MM.1S (cell line): ENCODE data around the gene SCFD2.
"Not testable (repeated sequence)": the region's sequence is repeated elsewhere in the genome, so short reads cannot be mapped to it uniquely, and the experiment has no call there.

Source experiments
- DNase-seq: peaks from one replicate; pipeline ENCODE4 v3.0.0-alpha.2; 2015
- H2AFZ ChIP-seq: fragments of 300-600 bp; sonication (generic); 2 replicates; pipeline ENCODE4 v1.6.0; 2016; ENCODE audit warnings: antibody characterized with exemption, low read length
- H3F3A ChIP-seq: fragments of 300-600 bp; sonication (generic); 2 replicates; pipeline ENCODE4 v1.6.1; 2016; ENCODE audit warnings: mild to moderate bottlenecking, antibody characterized with exemption, low read length, moderate library complexity, mixed read lengths; ENCODE audit not compliant: insufficient read depth
- H3K27ac ChIP-seq: fragments of 300-600 bp; sonication (generic); 2 replicates; pipeline ENCODE4 v1.5.1; 2016; ENCODE audit warnings: mild to moderate bottlenecking, low read length
- H3K27me3 ChIP-seq: fragments of 300-600 bp; sonication (generic); replicated peaks from 2 replicates; pipeline ENCODE4 v1.6.0; 2016; ENCODE audit warnings: low read length; ENCODE audit not compliant: insufficient read depth
- H3K36me3 ChIP-seq: fragments of 300-600 bp; sonication (generic); replicated peaks from 2 replicates; pipeline ENCODE4 v1.6.1; 2016; ENCODE audit warnings: mild to moderate bottlenecking, low read length, mixed read lengths; ENCODE audit not compliant: insufficient read depth
- H3K4me1 ChIP-seq: fragments of 300-600 bp; sonication (generic); 2 replicates; pipeline ENCODE4 v1.6.1; 2016; ENCODE audit warnings: low read length, mixed read lengths
- H3K4me2 ChIP-seq: fragments of 300-600 bp; sonication (generic); 2 replicates; pipeline ENCODE4 v1.6.0; 2016; ENCODE audit warnings: low read depth, low read length
- H3K4me3 ChIP-seq: fragments of 300-600 bp; sonication (generic); 2 replicates; pipeline ENCODE4 v1.5.1; 2016; ENCODE audit warnings: low read length, mixed read lengths
- H3K79me2 ChIP-seq: fragments of 300-600 bp; sonication (generic); 2 replicates; pipeline ENCODE4 v1.6.1; 2016; ENCODE audit warnings: mixed run types, low read length, mixed read lengths
- H3K9ac ChIP-seq: fragments of 300-600 bp; sonication (generic); 2 replicates; pipeline ENCODE4 v1.6.1; 2016; ENCODE audit warnings: low read length, mixed read lengths
- H3K9me2 ChIP-seq: fragments of 300-600 bp; sonication (generic); replicated peaks from 2 replicates; pipeline ENCODE4 v1.6.1; 2016; ENCODE audit warnings: mild to moderate bottlenecking, low read length, mixed read lengths; ENCODE audit not compliant: insufficient read depth
- H3K9me3 ChIP-seq: fragments of 300-600 bp; sonication (generic); replicated peaks from 2 replicates; pipeline ENCODE4 v1.6.1; 2016; ENCODE audit warnings: mild to moderate bottlenecking, low read length, mixed read lengths; ENCODE audit not compliant: insufficient read depth
- H4K20me1 ChIP-seq: fragments of 300-600 bp; sonication (generic); 2 replicates; pipeline ENCODE4 v1.6.1; 2016; ENCODE audit warnings: mild to moderate bottlenecking, low read length, moderate library complexity, mixed read lengths; ENCODE audit not compliant: insufficient read depth
- CTCF ChIP-seq: fragments of 300-600 bp; sonication (generic); IDR thresholded peaks from 2 replicates; pipeline ENCODE4 v1.5.1; 2016; ENCODE audit warnings: antibody characterized with exemption, low read length, mixed read lengths
- EZH2 ChIP-seq: fragments of 300-600 bp; sonication (generic); optimal IDR thresholded peaks from 2 replicates; pipeline ENCODE3; 2017; ENCODE audit warnings: low read depth, mild to moderate bottlenecking, antibody characterized with exemption, low read length, mixed read lengths
- EZH2phosphoT487 ChIP-seq: fragments of 300-600 bp; sonication (generic); IDR thresholded peaks from 2 replicates; pipeline ENCODE4 v1.6.1; 2018; ENCODE audit warnings: antibody characterized with exemption, low read length

Gene SCFD2

GRCh38 chr4:53039741-53040458, 326.0 kb downstream of the SCFD2 start:
- no peak for TF ChIP-seq CTCF
- no peak for TF ChIP-seq EZH2
- no peak for TF ChIP-seq EZH2phosphoT487
- no peak overlapping the region for H3K4me3 ChIP-seq
- H3K27ac ChIP-seq, result no peak overlapping the region
- no peak overlapping the region for H3K4me2 ChIP-seq
- no peaks in the 10 kb centered on the region for H3F3A ChIP-seq
- H3K9ac ChIP-seq, result no peak overlapping the region
- no peak overlapping the region for H2AFZ ChIP-seq
- H4K20me1 ChIP-seq, result no peaks in the 10 kb centered on the region
- H3K9me2 ChIP-seq, result no peaks in the 10 kb centered on the region
- no peaks in the 10 kb centered on the region for H3K79me2 ChIP-seq
- H3K9me3 ChIP-seq, result no peaks in the 10 kb centered on the region
- H3K4me1 ChIP-seq, result no peaks in the 10 kb centered on the region
- H3K27me3 ChIP-seq, result no peaks in the 10 kb centered on the region
- DNase-seq, result no peak
- H3K36me3 ChIP-seq, result no peaks in the 10 kb centered on the region

- Histone ChIP-seq H3K9ac (no peak overlapping the region), H3K4me1 (peaks cover under 1% of the 10 kb centered on the region; the same call in 1 of the 2 replicates), H4K20me1 (no peaks in the 10 kb centered on the region), H3K27me3 (no peaks in the 10 kb centered on the region), H2AFZ (no peak overlapping the region), H3K4me2 (no peak overlapping the region), H3K4me3 (no peak overlapping the region), H3K9me3 (no peaks in the 10 kb centered on the region), H3K9me2 (no peaks in the 10 kb centered on the region), H3K79me2 (no peaks in the 10 kb centered on the region), H3F3A (no peaks in the 10 kb centered on the region), H3K36me3 (no peaks in the 10 kb centered on the region), H3K27ac (no peak overlapping the region)
- TF ChIP-seq CTCF (no peak), EZH2 (no peak), EZH2phosphoT487 (no peak)
- no peak for DNase-seq
Measured at GRCh38 chr4:53037892-53038291, 328.0 kb downstream of the SCFD2 start.

- H3K9me3 ChIP-seq, H3K79me2 ChIP-seq, H3K4me1 ChIP-seq, H2AFZ ChIP-seq, H3K27ac ChIP-seq, H3K27me3 ChIP-seq, H3K36me3 ChIP-seq, H3K9ac ChIP-seq, H3K9me2 ChIP-seq, H3K4me3 ChIP-seq, H4K20me1 ChIP-seq, H3F3A ChIP-seq: not testable (repeated sequence)
- peak; percentile 52 for DNase-seq
- H3K4me2 ChIP-seq, result peak overlapping the region; percentile 37; the same call in 1 of the 2 replicates
Measured at GRCh38 chr4:53032908-53033307, 333.0 kb downstream of the SCFD2 start.

GRCh38 chr4:53026233-53026632, 339.6 kb downstream of the SCFD2 start:
- peaks cover 3% of the 10 kb centered on the region; the same call in 1 of the 2 replicates for H3K4me1 ChIP-seq
- no peak for DNase-seq
- H3K9ac ChIP-seq, result no peak overlapping the region
- H3K4me2 ChIP-seq, result no peak overlapping the region
- H4K20me1 ChIP-seq, result no peaks in the 10 kb centered on the region
- no peak for TF ChIP-seq EZH2
- TF ChIP-seq CTCF, result no peak
- TF ChIP-seq EZH2phosphoT487, result no peak
- H3K9me2 ChIP-seq, result no peaks in the 10 kb centered on the region
- no peaks in the 10 kb centered on the region for H3K79me2 ChIP-seq
- no peak overlapping the region for H3K4me3 ChIP-seq
- H3K27me3 ChIP-seq, result no peaks in the 10 kb centered on the region
- no peaks in the 10 kb centered on the region for H3K9me3 ChIP-seq
- H2AFZ ChIP-seq, result no peak overlapping the region
- no peaks in the 10 kb centered on the region for H3K36me3 ChIP-seq
- no peak overlapping the region for H3K27ac ChIP-seq
- H3F3A ChIP-seq, result no peaks in the 10 kb centered on the region
